Measurements from ENCODE around the gene EPHB3. TPM values are rescaled to one million over a fixed set of nuclear protein-coding genes. Genes with fewer than 3 reads are reported as not detected.

The EPHB3 gene
- total RNA-seq, 4 donors from 2014 or later, result 14.7 to 58.1 (median 33.1) TPM

DNA sequence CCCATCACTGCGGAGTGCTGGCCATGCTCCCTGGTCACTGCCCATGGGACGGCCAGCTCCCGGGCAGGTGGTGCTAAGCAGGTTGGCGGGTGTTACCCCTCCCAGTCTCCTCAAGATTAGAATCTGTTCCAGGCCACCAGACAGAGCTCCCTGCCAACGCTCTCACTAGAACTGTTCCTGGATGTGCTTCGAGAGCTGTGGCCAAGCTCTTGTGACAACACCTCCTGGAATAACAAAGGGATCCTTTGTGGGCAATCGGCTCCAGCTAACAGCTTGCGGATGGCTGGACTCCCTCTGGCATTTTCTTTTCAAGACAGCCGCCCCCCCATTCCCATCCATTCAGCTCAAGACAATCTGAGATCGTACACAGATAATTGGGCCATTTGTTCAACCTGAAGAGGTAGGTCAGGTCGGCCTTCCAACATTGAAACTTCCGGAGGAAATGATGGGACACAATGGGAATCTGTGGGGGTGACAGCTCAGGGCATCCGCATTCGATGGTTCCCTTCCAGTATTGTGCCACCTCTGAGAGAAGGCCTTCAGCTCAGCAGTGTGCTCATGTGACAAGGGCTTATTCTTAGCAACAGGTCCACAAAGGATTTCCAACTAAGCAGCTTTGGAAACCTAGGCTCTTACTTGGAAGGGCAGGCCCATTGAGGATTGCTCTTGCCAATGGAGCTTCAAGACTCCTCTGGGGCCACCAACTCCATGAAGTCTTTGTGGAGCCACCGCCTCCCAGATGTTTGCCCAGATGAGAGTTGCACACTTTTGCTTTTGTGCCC is 11.6 kb upstream of the EPHB3 start:
- H3K27me3 ChIP-seq, result peaks cover 0 to 41% (median 0%) of the 10 kb centered on the region in 4 donors
- TF ChIP-seq, protein P1, sequence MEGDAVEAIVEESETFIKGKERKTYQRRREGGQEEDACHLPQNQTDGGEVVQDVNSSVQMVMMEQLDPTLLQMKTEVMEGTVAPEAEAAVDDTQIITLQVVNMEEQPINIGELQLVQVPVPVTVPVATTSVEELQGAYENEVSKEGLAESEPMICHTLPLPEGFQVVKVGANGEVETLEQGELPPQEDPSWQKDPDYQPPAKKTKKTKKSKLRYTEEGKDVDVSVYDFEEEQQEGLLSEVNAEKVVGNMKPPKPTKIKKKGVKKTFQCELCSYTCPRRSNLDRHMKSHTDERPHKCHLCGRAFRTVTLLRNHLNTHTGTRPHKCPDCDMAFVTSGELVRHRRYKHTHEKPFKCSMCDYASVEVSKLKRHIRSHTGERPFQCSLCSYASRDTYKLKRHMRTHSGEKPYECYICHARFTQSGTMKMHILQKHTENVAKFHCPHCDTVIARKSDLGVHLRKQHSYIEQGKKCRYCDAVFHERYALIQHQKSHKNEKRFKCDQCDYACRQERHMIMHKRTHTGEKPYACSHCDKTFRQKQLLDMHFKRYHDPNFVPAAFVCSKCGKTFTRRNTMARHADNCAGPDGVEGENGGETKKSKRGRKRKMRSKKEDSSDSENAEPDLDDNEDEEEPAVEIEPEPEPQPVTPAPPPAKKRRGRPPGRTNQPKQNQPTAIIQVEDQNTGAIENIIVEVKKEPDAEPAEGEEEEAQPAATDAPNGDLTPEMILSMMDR (IDR thresholded peaks at IDR 0.05), result no peak
- no peak for TF ChIP-seq POLR2A (IDR thresholded peaks at IDR 0.05)
- no peaks in the 10 kb centered on the region for H3K9me3 ChIP-seq
- no peak overlapping the region for H3K4me3 ChIP-seq
- 81 to 89% methylated on average over 11 to 13 of the region's 15 CpGs for WGBS, 2 donors
- H3K27ac ChIP-seq, result no peak overlapping the region
- intact Hi-C loops (cut with DNase I), result loop anchor here (10.0 kb wide), 2 partner anchors 135 to 175 kb away; partner anchors contain the start of gene THPO
- no peak for DNase-seq
- no peaks in the 10 kb centered on the region for H3K4me1 ChIP-seq
- no peaks in the 10 kb centered on the region for H3K36me3 ChIP-seq

DNA sequence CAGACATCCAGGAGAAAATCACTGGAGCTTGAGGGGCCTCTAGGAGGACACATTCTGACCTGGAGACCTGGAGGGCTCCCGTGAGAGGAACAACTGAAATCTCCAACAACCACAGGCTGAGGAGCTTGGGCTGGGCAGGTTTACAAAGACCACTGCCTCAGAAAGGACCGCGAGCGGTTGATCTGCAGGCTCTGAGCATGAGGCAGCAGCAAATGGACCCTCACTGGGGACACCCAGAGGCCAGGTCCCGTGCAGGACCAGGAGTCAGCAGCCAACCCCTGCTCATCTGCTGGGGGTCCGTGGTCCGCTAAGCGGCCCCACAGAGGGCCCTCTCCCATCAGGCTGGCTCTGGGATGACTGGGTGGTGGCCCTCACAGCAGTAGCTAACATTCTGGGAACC is 10.5 kb upstream of the EPHB3 start:
- Histone ChIP-seq H3K27me3 (peaks cover 0 to 49% (median 0%) of the 10 kb centered on the region in 4 donors), H3K36me3 (no peaks in the 10 kb centered on the region), H3K4me1 (peaks cover 0 to 6% (median 0%) of the 10 kb centered on the region in 3 donors), H3K27ac (no peak overlapping the region), H3K4me3 (no peak overlapping the region), H3K9me3 (no peaks in the 10 kb centered on the region)
- intact Hi-C loops (cut with DNase I), result no loop called here
- TF ChIP-seq, protein P1 (IDR thresholded peaks at IDR 0.05), result no peak
- TF ChIP-seq POLR2A (IDR thresholded peaks at IDR 0.05), result no peak
- no peak for DNase-seq
- WGBS, 2 donors, result 66 to 95% methylated on average over 3 to 4 of the region's 8 CpGs

DNA sequence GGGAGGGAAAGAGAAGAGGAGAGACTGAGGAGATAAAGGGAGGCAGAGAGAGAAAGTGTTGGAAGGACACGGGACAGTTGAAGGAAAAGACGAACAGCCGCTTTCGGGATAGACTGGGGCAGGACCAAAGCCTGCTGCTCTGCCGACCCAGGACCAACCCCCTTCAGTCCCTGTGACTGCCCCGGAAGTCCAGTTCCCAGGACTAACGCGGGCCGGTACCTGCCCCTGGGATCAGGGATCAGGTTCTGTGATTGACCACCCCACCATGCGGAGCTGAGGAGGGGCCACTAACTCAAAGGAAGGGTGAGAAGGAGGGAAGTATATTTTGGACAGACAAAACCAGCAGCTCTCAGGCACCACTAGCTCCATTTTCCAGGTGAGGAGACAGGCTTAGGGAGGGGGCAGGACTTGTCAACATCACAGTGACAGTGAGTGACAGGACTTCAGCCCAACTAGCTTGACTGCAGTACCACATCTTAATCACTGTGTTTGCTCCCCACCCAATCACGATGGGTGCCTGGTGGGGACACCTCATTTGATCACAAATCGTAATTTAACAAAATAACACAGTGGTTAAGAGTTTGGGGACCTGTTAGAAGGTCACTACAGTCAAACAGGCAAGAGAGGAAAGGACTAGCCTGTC is 9.8 kb upstream of the EPHB3 start:
- H3K9me3 ChIP-seq, result no peaks in the 10 kb centered on the region
- H3K4me3 ChIP-seq, result no peak overlapping the region
- 79 to 86% methylated on average over 8 to 11 of the region's 12 CpGs for WGBS, 2 donors
- H3K27ac ChIP-seq, result no peak overlapping the region
- TF ChIP-seq, protein P1 (IDR thresholded peaks at IDR 0.05), result no peak
- no peak for TF ChIP-seq POLR2A (IDR thresholded peaks at IDR 0.05)
- peaks cover 0 to 56% (median 0%) of the 10 kb centered on the region in 4 donors for H3K27me3 ChIP-seq
- H3K36me3 ChIP-seq, result no peaks in the 10 kb centered on the region
- intact Hi-C loops (cut with DNase I), result no loop called here
- DNase-seq, result no peak
- H3K4me1 ChIP-seq, result peaks cover 0 to 12% (median 0%) of the 10 kb centered on the region in 3 donors

DNA sequence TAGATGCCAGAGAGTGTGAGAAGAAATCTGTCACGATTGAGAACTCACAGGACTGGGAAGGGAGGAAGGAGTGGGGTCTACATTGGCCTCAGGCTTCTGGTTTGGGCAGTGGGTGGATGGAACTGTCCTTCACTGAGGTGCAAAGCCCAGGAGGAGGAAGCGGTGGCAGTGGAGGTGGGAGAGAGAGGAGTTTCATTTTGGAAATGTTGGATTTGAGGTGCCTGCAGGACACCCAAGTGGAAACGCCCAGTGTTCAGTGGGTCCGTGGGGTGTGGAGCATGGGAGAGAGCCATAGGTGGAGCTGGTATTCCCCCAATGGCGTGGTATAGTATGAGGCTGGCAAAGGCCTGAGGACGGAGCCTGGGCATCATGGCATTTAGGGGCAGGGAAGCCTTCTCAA is 9.3 kb upstream of the EPHB3 start:
- Histone ChIP-seq H3K4me3 (no peak overlapping the region), H3K4me1 (peaks cover 0 to 15% (median 0%) of the 10 kb centered on the region in 3 donors), H3K9me3 (no peaks in the 10 kb centered on the region), H3K27ac (no peak overlapping the region), H3K27me3 (peaks cover 0 to 61% (median 0%) of the 10 kb centered on the region in 4 donors), H3K36me3 (no peaks in the 10 kb centered on the region)
- DNase-seq, result no peak
- 76 to 80% methylated on average over 6 of the region's 6 CpGs for WGBS, 2 donors
- TF ChIP-seq POLR2A (IDR thresholded peaks at IDR 0.05), result no peak
- TF ChIP-seq, protein P1 (IDR thresholded peaks at IDR 0.05), result no peak
- intact Hi-C loops (cut with DNase I), result no loop called here

DNA sequence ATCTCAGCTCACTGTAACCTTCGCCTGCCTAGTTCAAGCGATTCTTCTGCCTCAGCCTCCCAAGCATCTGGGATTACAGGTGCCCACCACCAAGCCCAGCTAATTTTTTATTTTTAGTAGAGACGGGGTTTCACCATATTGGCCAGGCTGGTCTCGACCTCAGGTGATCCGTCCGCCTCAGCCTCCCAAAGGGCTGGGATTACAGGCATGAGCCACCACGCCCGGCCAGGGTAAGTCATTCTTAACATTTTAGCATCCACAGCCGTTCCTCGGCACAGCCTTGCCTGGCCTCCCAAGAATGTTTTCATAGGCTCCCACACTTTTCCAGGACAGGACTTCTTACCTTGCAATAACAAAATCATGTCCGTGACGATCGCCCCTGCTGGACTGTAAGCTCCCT is 8.7 kb upstream of the EPHB3 start:
- TF ChIP-seq POLR2A (IDR thresholded peaks at IDR 0.05), result no peak
- TF ChIP-seq, protein P1 (IDR thresholded peaks at IDR 0.05), result no peak
- Histone ChIP-seq H3K27ac (no peak overlapping the region), H3K27me3 (peaks cover 0 to 66% (median 0%) of the 10 kb centered on the region in 4 donors), H3K4me1 (peaks cover 0 to 15% (median 0%) of the 10 kb centered on the region in 3 donors), H3K36me3 (no peaks in the 10 kb centered on the region), H3K4me3 (no peak overlapping the region), H3K9me3 (no peaks in the 10 kb centered on the region)
- intact Hi-C loops (cut with DNase I), result no loop called here
- 93 to 98% methylated on average over 11 to 13 of the region's 13 CpGs for WGBS, 2 donors
- no peak for DNase-seq
